ENCODE results near the gene BID.

DNA sequence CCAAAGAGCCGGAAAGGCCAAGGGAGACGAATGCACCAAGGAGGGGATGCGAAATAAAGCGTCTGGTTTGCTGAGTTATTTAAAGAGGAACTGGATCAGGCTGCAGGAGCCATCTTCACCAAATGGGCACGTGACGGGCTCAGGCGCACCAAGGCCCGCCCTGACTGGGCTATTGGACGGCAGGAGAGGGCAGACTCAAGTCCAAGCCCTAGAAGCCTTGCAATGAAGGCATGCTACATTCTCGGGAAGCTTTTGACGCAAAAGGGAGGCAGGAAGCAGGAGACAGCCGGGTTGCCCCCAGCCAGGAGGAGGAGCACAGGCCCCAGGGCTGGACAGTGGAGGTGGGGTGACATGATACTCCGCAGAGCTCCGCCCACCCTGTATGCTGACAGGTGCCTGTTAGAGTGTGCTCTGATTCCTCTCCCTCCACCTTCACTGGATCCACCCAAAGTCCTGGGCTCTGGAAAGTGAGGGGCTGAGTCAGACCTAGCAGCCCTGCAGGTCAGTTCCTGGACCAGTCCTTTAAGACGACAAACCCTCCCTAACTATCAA is 41.5 kb upstream of the BID start:
- TF ChIP-seq CTCF (conservative IDR thresholded peaks at IDR 0.05; ENCODE audit: low read depth, low read length) (no peak), POLR2A (IDR thresholded peaks at IDR 0.05; ENCODE audit: low read depth, low read length) (no peak), FOS (IDR thresholded peaks at IDR 0.05; ENCODE audit: low read depth, low read length) (no peak), RFX5 (IDR thresholded peaks at IDR 0.05; ENCODE audit: low read depth, low read length) (no peak), RAD21 (IDR thresholded peaks at IDR 0.05; ENCODE audit: low read length) (no peak), CEBPB (IDR thresholded peaks at IDR 0.05; ENCODE audit: low read depth, low read length) (no peak), BHLHE40 (IDR thresholded peaks at IDR 0.05; ENCODE audit: low read depth, low read length) (no peak), SMC3 (IDR thresholded peaks at IDR 0.05; ENCODE audit: low read depth, low read length) (no peak), RCOR1 (IDR thresholded peaks at IDR 0.05; ENCODE audit: insufficient replicate concordance, low read length) (no peak), MXI1 (IDR thresholded peaks at IDR 0.05; ENCODE audit: borderline replicate concordance, low read depth, low read length) (no peak)
- TF ChIP-seq, protein P1, sequence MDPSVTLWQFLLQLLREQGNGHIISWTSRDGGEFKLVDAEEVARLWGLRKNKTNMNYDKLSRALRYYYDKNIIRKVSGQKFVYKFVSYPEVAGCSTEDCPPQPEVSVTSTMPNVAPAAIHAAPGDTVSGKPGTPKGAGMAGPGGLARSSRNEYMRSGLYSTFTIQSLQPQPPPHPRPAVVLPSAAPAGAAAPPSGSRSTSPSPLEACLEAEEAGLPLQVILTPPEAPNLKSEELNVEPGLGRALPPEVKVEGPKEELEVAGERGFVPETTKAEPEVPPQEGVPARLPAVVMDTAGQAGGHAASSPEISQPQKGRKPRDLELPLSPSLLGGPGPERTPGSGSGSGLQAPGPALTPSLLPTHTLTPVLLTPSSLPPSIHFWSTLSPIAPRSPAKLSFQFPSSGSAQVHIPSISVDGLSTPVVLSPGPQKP (IDR thresholded peaks at IDR 0.05; ENCODE audit: borderline replicate concordance, low read depth, low read length): no peak
- TF ChIP-seq, protein P2, sequence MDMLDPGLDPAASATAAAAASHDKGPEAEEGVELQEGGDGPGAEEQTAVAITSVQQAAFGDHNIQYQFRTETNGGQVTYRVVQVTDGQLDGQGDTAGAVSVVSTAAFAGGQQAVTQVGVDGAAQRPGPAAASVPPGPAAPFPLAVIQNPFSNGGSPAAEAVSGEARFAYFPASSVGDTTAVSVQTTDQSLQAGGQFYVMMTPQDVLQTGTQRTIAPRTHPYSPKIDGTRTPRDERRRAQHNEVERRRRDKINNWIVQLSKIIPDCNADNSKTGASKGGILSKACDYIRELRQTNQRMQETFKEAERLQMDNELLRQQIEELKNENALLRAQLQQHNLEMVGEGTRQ (IDR thresholded peaks at IDR 0.05; ENCODE audit: low read depth, low read length): no peak
